GM23338 (cell line): ENCODE results near the gene EDN2.

Experiments used
- CREB1 ChIP-seq: fragments of 250-450 bp; sonication (Bioruptor Pico); IDR thresholded peaks from 2 replicates; pipeline ENCODE4 v1.5.0; 2020; ENCODE audit warnings: low read depth, mild to moderate bottlenecking, moderate library complexity
- ETS1 ChIP-seq: IDR thresholded peaks from 2 replicates; pipeline ENCODE4 v1.6.1; 2016; ENCODE audit warnings: antibody characterized with exemption
- EZH2 ChIP-seq: fragments of 200-600 bp; sonication (generic); IDR thresholded peaks from one replicate; pipeline ENCODE4 v1.8.0; 2017; ENCODE audit warnings: antibody characterized with exemption, mild to moderate bottlenecking, low read depth; ENCODE audit not compliant: unreplicated experiment
- EZH2phosphoT487 ChIP-seq: fragments of 200-600 bp; sonication (generic); IDR thresholded peaks from one replicate; pipeline ENCODE4 v1.8.1; 2018; ENCODE audit warnings: antibody characterized with exemption; ENCODE audit not compliant: unreplicated experiment
- JUNB ChIP-seq: IDR thresholded peaks from one replicate; pipeline ENCODE4 v1.6.1; 2016; ENCODE audit warnings: antibody characterized with exemption; ENCODE audit not compliant: unreplicated experiment
- NANOG ChIP-seq: IDR thresholded peaks from 2 replicates; pipeline ENCODE4 v1.6.1; 2016; ENCODE audit warnings: antibody characterized with exemption, borderline replicate concordance
- POLR2AphosphoS5 ChIP-seq: IDR thresholded peaks from 2 replicates; pipeline ENCODE4 v1.6.1; 2016; ENCODE audit warnings: antibody characterized with exemption, low read depth
- STAT1 ChIP-seq: IDR thresholded peaks from one replicate; pipeline ENCODE4 v1.6.1; 2016; ENCODE audit warnings: antibody characterized with exemption; ENCODE audit not compliant: unreplicated experiment
- ZNF114 ChIP-seq: fragments of 250-450 bp; sonication (Bioruptor Pico); IDR thresholded peaks from 2 replicates; pipeline ENCODE4 v1.5.0; 2020; ENCODE audit warnings: mild to moderate bottlenecking, moderate library complexity
- ZNF331 ChIP-seq: fragments of 250-450 bp; sonication (Bioruptor Pico); IDR thresholded peaks from 2 replicates; pipeline ENCODE4 v1.5.0; 2020; ENCODE audit warnings: low read depth, mild to moderate bottlenecking, moderate library complexity
- TF ChIP-seq, protein P1 (sequence below), 2 experiments: fragments of 200-600 bp in 1 of 2; sonication (generic) in 1 of 2; conservative IDR thresholded peaks; 2 replicates each; pipeline versions ENCODE4 v1.5.1 to v1.6.1; 2016 to 2017; ENCODE audit warnings: antibody characterized with exemption in 2 of 2, low read depth in 2 of 2, mild to moderate bottlenecking in 2 of 2, moderate library complexity in 1 of 2
- TF ChIP-seq, protein P2 (sequence below): IDR thresholded peaks from one replicate; pipeline ENCODE4 v1.6.1; 2018; ENCODE audit warnings: antibody characterized with exemption; ENCODE audit not compliant: unreplicated experiment

DNA sequence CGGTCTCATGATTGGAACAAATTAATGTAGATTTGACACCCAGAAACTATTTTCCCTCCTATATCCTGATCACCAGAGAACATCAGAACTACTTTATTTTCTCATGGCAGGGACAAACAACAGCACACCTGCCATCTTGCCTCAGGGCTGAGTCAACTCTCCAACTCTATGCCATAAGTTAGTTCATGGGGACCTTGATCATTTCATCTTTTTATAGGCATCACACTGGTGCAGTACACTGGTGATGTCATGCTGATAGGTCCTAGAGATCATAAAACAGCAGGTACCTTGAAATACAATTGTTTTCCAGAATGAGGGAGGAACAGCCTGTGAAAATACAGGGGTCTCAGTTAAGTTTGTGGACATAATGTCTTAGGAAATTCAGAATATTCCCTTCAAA is 45.8 kb downstream of the EDN2 start:
- TF ChIP-seq, protein P1, sequence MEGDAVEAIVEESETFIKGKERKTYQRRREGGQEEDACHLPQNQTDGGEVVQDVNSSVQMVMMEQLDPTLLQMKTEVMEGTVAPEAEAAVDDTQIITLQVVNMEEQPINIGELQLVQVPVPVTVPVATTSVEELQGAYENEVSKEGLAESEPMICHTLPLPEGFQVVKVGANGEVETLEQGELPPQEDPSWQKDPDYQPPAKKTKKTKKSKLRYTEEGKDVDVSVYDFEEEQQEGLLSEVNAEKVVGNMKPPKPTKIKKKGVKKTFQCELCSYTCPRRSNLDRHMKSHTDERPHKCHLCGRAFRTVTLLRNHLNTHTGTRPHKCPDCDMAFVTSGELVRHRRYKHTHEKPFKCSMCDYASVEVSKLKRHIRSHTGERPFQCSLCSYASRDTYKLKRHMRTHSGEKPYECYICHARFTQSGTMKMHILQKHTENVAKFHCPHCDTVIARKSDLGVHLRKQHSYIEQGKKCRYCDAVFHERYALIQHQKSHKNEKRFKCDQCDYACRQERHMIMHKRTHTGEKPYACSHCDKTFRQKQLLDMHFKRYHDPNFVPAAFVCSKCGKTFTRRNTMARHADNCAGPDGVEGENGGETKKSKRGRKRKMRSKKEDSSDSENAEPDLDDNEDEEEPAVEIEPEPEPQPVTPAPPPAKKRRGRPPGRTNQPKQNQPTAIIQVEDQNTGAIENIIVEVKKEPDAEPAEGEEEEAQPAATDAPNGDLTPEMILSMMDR (conservative IDR thresholded peaks at IDR 0.05; ENCODE audit: low read depth in 2 of 2): no peak
- TF ChIP-seq JUNB (no peak), EZH2 (no peak), EZH2phosphoT487 (no peak), POLR2AphosphoS5 (no peak), NANOG (no peak), CREB1 (CRISPR knock-in tag) (no peak), ZNF114 (no peak), ZNF331 (CRISPR knock-in tag) (no peak), ETS1 (no peak), STAT1 (no peak)
- TF ChIP-seq, protein P2, sequence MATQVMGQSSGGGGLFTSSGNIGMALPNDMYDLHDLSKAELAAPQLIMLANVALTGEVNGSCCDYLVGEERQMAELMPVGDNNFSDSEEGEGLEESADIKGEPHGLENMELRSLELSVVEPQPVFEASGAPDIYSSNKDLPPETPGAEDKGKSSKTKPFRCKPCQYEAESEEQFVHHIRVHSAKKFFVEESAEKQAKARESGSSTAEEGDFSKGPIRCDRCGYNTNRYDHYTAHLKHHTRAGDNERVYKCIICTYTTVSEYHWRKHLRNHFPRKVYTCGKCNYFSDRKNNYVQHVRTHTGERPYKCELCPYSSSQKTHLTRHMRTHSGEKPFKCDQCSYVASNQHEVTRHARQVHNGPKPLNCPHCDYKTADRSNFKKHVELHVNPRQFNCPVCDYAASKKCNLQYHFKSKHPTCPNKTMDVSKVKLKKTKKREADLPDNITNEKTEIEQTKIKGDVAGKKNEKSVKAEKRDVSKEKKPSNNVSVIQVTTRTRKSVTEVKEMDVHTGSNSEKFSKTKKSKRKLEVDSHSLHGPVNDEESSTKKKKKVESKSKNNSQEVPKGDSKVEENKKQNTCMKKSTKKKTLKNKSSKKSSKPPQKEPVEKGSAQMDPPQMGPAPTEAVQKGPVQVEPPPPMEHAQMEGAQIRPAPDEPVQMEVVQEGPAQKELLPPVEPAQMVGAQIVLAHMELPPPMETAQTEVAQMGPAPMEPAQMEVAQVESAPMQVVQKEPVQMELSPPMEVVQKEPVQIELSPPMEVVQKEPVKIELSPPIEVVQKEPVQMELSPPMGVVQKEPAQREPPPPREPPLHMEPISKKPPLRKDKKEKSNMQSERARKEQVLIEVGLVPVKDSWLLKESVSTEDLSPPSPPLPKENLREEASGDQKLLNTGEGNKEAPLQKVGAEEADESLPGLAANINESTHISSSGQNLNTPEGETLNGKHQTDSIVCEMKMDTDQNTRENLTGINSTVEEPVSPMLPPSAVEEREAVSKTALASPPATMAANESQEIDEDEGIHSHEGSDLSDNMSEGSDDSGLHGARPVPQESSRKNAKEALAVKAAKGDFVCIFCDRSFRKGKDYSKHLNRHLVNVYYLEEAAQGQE: no peak
